Natural killer cell (primary cell): ENCODE data around the gene ADGRD1. TPM values are rescaled to one million over a fixed set of nuclear protein-coding genes. Genes with fewer than 3 reads are reported as not detected.
A peak's percentile ranks its signal among the peaks of the same experiment; 100 is the strongest.

Experiments used
- ATAC-seq, 3 donors: fragments of 150-1000 bp in 2 of 3; fragments of 200-7000 bp in 1 of 3; cut with Tn5 transposase; 1 replicate in 1 of 3; 2 replicates in 2 of 3; pipeline ENCODE4 v1.10.0; 2021; ENCODE audit warnings: mild to moderate bottlenecking in 2 of 3, moderate library complexity in 2 of 3
- DNase-seq, 2 donors: peaks; one replicate each; pipeline versions ENCODE4 v3.0.0 to v3.0.0-alpha.2; 2013 to 2021; ENCODE audit warnings: mixed read lengths in 1 of 2
- H3K27ac ChIP-seq: one replicate; pipeline ENCODE4 v1.5.1; 2013; ENCODE audit warnings: mild to moderate bottlenecking, low read length
- H3K27me3 ChIP-seq: one replicate; pipeline ENCODE4 v1.6.1; 2013; ENCODE audit warnings: low read length; ENCODE audit not compliant: control insufficient read depth, insufficient read depth
- H3K36me3 ChIP-seq: one replicate; pipeline ENCODE4 v1.6.1; 2013; ENCODE audit warnings: low read length; ENCODE audit not compliant: control insufficient read depth, insufficient read depth
- H3K4me1 ChIP-seq: one replicate; pipeline ENCODE4 v1.6.1; 2013; ENCODE audit warnings: low read length; ENCODE audit not compliant: control insufficient read depth, insufficient read depth
- H3K4me3 ChIP-seq: one replicate; pipeline ENCODE4 v1.5.1; 2013; ENCODE audit warnings: low read length
- H3K9me3 ChIP-seq: one replicate; pipeline ENCODE4 v1.6.1; 2013; ENCODE audit warnings: low read length; ENCODE audit not compliant: control insufficient read depth, insufficient read depth
- H3K27ac Mint-ChIP-seq, 2 donors: one replicate each; pipeline ENCODE4 v1.8.0; 2022; ENCODE audit warnings: mild to moderate bottlenecking in 2 of 2, mixed read lengths in 2 of 2, moderate library complexity in 1 of 2
- H3K27me3 Mint-ChIP-seq, 2 donors: one replicate each; pipeline ENCODE4 v1.8.0; 2022; ENCODE audit warnings: low read depth in 2 of 2, mixed read lengths in 2 of 2
- H3K36me3 Mint-ChIP-seq: one replicate; pipeline ENCODE4 v1.8.0; 2022; ENCODE audit warnings: mixed read lengths
- H3K4me1 Mint-ChIP-seq, 2 donors: one replicate each; pipeline ENCODE4 v1.8.0; 2022; ENCODE audit warnings: mixed read lengths in 2 of 2
- H3K4me3 Mint-ChIP-seq: one replicate; pipeline ENCODE4 v1.8.0; 2022; ENCODE audit warnings: mild to moderate bottlenecking, moderate library complexity, mixed read lengths
- H3K9me3 Mint-ChIP-seq, 2 donors: one replicate each; pipeline ENCODE4 v1.8.0; 2022; ENCODE audit warnings: mixed read lengths in 2 of 2
- CTCF ChIP-seq: fragments of 200-600 bp; IDR thresholded peaks from one replicate; pipeline ENCODE4 v1.8.0; 2022; ENCODE audit warnings: antibody characterized with exemption
- WGBS: methylation state at CpG from one replicate; pipeline ENCODE4 v1.1.7; 2013; ENCODE audit warnings: missing lambda C conversion rate; ENCODE audit not compliant: insufficient coverage; 5-methylcytosine and 5-hydroxymethylcytosine counted together
- intact Hi-C: fragments of 100-400 bp; cut with micrococcal nuclease; formaldehyde crosslinking; loops from one replicate; pipeline ENCODE4 v1.14.2; 2022
- total RNA-seq, 4 donors: library from RNA; stranded (reverse); fragments of 120-200 nt in 1 of 4; gene quantifications; one replicate each; pipeline versions ENCODE4 v1.2.3 to v1.2.4, GENCODE V29; 2013 to 2022

Gene ADGRD1
- total RNA-seq, 3 donors from 2014 or later (not counting 1 experiment from before 2014, with no cell fraction given): 0.50 to 3.9 (median 1.4) TPM

- DNase-seq (peak; percentile 69 to 86), ATAC-seq (peak; percentile 65 to 86 (median 68))
- intact Hi-C loops: loop anchor here (5.0 kb wide), 2 partner anchors 728 to 898 kb away; no protein-coding TSS in a partner anchor
- H3K27me3 Mint-ChIP-seq: peaks cover 0 to 6% of the 10 kb centered on the region in 2 donors
- no peaks in the 10 kb centered on the region for H3K36me3 Mint-ChIP-seq
- no peak overlapping the region for H3K4me3 ChIP-seq
- H3K36me3 ChIP-seq: no peaks in the 10 kb centered on the region
- H3K9me3 Mint-ChIP-seq: peaks cover 0 to 3% of the 10 kb centered on the region in 2 donors
- H3K9me3 ChIP-seq: no peaks in the 10 kb centered on the region
- H3K4me1 ChIP-seq: peaks cover 37% of the 10 kb centered on the region
- H3K27me3 ChIP-seq: no peaks in the 10 kb centered on the region
- 50% methylated on average over 29 of the region's 32 CpGs for WGBS
- peak; percentile 89 for TF ChIP-seq CTCF
- no peak overlapping the region for H3K27ac Mint-ChIP-seq
- H3K27ac ChIP-seq: no peak overlapping the region
- H3K4me3 Mint-ChIP-seq: no peak overlapping the region
- H3K4me1 Mint-ChIP-seq: peaks cover 4 to 16% of the 10 kb centered on the region in 2 donors
Observed at GRCh38 chr12:131104463-131105350, 151.0 kb downstream of the ADGRD1 start.

GRCh38 chr12:131105351-131105735 is 151.6 kb downstream of the ADGRD1 start:
- H3K36me3 ChIP-seq: no peaks in the 10 kb centered on the region
- no peak overlapping the region for H3K27ac ChIP-seq
- no peaks in the 10 kb centered on the region for H3K27me3 ChIP-seq
- H3K4me1 Mint-ChIP-seq: peaks cover 4 to 16% of the 10 kb centered on the region in 2 donors
- DNase-seq: no peak
- H3K9me3 Mint-ChIP-seq: peaks cover 0 to 3% of the 10 kb centered on the region in 2 donors
- no peaks in the 10 kb centered on the region for H3K9me3 ChIP-seq
- H3K36me3 Mint-ChIP-seq: no peaks in the 10 kb centered on the region
- peaks cover 0 to 6% of the 10 kb centered on the region in 2 donors for H3K27me3 Mint-ChIP-seq
- TF ChIP-seq CTCF: no peak
- no peak for ATAC-seq
- H3K4me3 ChIP-seq: no peak overlapping the region
- H3K27ac Mint-ChIP-seq: no peak overlapping the region
- 93% methylated on average over 7 of the region's 7 CpGs for WGBS
- H3K4me1 ChIP-seq: peaks cover 37% of the 10 kb centered on the region
- intact Hi-C loops: no loop called here
- no peak overlapping the region for H3K4me3 Mint-ChIP-seq

- H3K36me3 ChIP-seq: no peaks in the 10 kb centered on the region
- Mint-ChIP-seq H3K9me3 (peaks cover 0 to 3% of the 10 kb centered on the region in 2 donors), H3K27me3 (peaks cover 0 to 6% of the 10 kb centered on the region in 2 donors), H3K4me1 (peaks cover 4 to 16% of the 10 kb centered on the region in 2 donors), H3K4me3 (peak overlapping the region; percentile 49), H3K27ac (no peak overlapping the region), H3K36me3 (no peaks in the 10 kb centered on the region)
- no peak overlapping the region for H3K4me3 ChIP-seq
- ATAC-seq: peak; percentile 33 to 73 (median 62)
- peaks cover 37% of the 10 kb centered on the region for H3K4me1 ChIP-seq
- peak in 1 of 2 donors; percentile 67 for DNase-seq
- no peak overlapping the region for H3K27ac ChIP-seq
- no peaks in the 10 kb centered on the region for H3K9me3 ChIP-seq
- no peak for TF ChIP-seq CTCF
- H3K27me3 ChIP-seq: no peaks in the 10 kb centered on the region
- 34% methylated on average over 27 of the region's 27 CpGs for WGBS
- intact Hi-C loops: no loop called here
Observed at GRCh38 chr12:131105736-131106348, 152.1 kb downstream of the ADGRD1 start.
